ENCODE results near the gene RNU5B-1.

The RNU5B-1 gene

DNA sequence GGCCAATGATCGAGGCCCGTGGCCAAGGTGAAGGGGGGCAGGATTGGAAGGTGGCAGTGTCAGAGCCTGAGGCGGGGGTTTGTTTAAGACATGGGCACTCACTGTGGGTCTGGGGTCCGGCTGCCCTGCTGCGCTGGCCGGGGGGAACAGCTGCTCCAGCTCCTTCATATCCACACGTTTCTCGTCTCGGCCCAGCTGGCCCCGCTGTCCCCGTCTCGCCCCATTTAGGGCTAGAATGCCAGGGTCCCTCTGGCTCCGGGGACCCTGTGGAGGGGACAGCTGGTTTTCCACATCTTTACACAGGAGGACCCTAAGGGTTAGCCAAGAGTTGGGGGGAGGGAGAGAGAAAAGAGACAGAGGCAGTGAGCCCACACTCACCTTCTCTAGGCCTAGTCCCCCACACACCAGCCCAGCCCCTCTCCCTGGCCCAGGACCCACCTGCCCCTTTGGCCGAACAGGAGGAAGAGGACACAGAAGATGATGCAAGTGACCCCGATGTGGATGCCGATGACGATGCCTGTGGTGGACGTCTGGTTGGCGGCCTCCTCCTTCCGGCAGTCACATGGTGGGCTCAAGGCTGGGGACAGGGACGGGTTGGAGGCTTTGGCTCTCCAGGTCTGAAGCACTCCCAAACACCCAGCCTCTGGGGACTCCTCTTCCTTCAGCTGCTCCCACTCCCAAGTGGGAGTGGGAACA lies 25.0 kb downstream of the RNU5B-1 start:
- DNase-seq, result no peak

DNA sequence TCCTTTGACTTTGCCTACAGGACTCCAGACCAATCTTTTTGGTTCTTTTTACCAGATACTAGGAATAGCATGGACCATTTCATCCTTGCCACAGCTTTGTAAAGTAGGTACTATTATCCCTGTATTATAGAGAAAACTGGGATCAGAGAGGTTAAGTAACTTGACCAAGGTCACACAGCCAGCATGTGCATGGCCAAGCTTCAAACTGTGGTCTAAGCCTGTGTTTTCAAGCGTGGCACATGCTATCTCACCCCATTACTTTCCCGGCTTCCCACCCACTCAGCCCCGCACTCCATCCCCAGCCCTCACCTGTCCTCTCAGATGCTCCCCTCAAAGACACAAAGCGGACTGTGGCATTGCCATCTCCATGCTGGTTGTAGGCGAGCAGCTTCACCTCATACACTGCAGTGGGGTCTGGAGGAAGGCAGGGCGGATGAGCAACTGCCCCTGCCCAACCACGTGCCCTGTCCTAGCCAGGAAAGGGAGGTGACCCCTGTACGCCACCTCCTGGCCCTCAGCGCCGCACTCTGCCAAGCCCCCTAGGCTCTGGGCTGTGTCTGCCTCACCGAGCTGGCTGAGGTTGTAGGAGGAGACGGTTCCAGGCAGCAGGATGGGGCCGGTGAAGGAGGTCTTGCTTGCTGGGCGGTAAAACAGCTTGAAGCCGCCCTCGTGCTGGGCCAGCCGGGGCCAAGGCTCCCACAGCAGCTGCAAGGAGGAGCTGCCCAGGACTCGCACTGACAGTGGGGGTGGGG lies 25.7 kb downstream of the RNU5B-1 start:
- no peak for DNase-seq

- DNase-seq, result no peak
Measured at GRCh38 chr15:65330934-65331645, 26.6 kb downstream of the RNU5B-1 start.

- DNase-seq, result no peak
Measured at GRCh38 chr15:65331811-65332210, 27.3 kb downstream of the RNU5B-1 start.

GRCh38 chr15:65332391-65333147 lies 28.1 kb downstream of the RNU5B-1 start:
- DNase-seq, result no peak

DNA sequence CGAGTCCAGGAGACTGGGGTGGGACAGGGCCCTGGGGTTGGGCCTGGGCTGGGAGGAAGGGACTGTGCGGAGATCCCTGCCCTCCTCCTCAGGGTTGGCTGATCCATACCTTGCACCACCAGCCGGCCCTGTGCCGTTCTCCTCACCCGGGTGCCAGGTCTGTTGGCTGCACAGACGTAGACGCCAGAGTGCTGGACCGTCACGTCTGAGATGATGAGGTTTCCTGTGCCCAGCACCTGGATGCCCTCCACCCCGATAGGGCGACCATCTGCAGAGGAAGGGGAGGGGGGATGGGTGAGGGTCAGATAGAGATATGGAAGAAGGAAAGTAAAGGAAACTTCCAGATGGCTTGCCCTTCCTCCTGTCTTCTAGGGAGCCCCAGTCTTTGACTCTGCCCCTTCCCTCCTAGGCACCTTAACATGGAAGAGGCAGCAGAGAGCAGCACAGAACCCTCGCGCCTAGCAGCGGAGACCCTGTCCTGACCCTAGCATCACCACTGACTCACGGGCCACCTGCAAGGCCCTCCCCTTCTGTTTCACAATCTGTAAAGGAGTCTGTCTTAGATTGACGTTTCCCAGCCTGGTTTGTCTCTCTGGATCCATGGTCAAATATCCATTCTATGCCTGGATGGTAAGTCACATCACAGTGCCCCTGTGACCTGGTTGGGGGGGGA lies 28.8 kb downstream of the RNU5B-1 start:
- DNase-seq, result no peak

GRCh38 chr15:65333856-65334255 lies 29.4 kb downstream of the RNU5B-1 start:
- DNase-seq, result no peak

DNA sequence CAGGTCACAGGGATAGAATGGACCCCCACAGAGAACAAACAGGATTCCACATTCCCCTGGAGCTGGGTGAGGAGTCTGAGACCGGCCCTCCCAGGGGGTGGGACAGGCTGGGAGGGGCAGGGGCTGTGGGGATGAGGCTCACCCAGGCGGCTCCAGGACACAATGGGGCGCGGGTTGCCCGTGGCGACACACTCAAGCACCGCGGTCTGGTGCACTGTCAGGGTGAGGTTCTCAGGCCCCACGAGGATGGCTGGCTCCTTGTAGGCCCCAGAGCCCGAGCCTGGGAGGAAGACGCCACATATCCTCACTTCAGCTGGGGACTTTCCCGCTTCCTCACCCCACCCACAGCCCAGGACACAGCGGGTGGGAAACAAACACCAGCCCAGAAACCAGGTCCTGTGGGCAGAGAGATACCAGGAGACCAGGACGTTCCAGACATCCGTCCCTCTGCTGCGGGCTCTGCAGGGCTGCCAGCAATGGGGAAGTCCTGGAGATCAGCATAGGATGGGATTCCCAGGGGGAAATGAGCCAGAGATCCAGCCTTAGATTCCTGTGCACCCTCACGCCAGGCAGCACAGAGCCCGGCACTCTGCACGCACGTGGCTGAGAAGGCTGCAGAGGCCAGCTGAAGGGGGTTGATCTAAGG lies 30.2 kb downstream of the RNU5B-1 start:
- no peak for DNase-seq

DNA sequence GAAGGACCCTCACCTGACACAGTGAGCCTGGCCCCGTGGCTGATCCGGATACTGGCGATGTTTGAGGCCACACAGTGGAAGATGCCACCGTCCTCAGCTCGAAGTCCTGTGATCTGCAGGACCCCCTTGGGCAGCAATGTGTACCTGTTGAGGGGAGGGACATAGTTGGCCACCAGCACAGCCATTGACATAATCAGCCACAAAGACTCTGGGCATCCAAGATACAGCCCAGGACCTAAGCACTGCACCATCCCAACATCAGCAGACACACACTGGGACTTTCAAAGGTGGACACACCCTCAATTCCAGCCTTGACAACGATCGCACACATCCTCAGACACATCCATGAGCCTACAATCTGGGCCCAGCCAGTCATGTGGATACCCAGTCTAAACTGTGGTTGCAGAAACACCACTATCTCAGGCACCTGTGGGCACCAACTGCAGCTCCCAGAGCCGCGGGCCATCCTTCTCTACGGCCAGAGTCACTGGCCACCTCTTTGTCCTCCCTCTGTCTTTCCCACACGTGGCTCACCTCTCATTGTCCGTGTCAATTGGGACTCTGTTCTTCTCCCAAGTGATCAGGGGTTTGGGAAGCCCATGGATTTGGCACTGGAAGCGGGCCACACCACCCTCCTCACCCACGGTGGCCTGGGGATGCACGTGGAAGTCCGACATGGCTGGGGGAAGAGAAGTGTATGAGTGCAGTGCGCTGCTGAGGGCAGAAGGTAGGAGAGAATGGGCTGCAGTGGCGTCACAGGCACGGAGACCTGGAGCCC lies 31.0 kb downstream of the RNU5B-1 start:
- DNase-seq, result no peak

GRCh38 chr15:65336493-65337435 lies 32.3 kb downstream of the RNU5B-1 start:
- DNase-seq, result no peak

- no peak for DNase-seq
Measured at GRCh38 chr15:65337436-65338070, 33.1 kb downstream of the RNU5B-1 start.

GRCh38 chr15:65338366-65338765 lies 33.9 kb downstream of the RNU5B-1 start:
- no peak for DNase-seq

- no peak for DNase-seq
Measured at GRCh38 chr15:65338823-65339222, 34.3 kb downstream of the RNU5B-1 start.

DNA sequence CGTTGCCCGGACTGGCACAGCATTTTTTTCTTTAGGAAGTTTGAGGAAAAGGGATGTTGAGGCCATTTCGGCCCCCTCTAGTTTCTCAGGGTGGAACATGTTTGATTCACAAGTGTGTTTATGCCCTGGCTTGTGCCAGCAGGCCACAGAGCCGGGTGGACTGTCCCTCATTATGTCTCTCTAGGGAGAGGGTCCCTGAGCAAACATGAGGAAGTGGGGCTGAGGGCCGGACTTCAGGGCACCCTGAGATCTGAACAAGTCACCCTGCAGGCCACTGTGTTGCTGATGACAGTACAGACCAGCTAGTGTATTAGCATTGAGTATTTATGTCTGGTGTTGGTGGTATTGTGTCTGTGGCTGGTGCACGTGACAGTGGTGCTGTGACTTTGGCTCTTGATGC lies 34.9 kb downstream of the RNU5B-1 start:
- DNase-seq, result no peak

- no peak for DNase-seq
Measured at GRCh38 chr15:65339920-65340319, 35.4 kb downstream of the RNU5B-1 start.

- DNase-seq, result no peak
Measured at GRCh38 chr15:65342493-65342892, 38.0 kb downstream of the RNU5B-1 start.

DNA sequence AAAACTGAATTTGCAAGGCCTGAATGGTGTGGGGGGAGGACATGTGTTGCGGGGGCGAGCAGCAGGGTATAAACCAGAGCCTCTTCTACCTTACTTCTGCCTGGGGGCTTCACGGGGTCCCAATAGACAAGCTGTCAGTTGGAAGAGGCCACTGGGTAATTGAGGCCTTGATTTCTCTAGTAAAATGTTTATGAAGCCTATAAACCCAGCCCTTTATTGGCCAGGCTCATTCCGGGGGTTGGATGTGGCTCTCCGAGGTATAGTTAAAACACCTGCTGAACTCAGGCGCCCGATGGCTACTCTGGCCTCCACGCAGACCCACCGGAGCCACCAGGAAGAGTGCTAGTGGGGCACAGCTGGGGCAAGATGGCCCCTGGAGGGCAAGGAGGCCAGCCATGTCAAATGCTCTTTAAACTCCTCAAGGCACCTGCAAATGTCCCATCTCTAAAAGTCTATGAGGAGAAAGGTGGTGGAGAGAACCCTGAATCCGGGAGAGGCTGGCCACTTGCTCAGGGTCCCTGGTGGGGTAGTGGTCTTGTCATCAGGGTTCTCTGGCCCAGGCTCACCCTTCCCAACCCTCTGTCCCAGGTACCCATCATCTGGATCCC lies 39.0 kb downstream of the RNU5B-1 start:
- DNase-seq, result no peak

DNA sequence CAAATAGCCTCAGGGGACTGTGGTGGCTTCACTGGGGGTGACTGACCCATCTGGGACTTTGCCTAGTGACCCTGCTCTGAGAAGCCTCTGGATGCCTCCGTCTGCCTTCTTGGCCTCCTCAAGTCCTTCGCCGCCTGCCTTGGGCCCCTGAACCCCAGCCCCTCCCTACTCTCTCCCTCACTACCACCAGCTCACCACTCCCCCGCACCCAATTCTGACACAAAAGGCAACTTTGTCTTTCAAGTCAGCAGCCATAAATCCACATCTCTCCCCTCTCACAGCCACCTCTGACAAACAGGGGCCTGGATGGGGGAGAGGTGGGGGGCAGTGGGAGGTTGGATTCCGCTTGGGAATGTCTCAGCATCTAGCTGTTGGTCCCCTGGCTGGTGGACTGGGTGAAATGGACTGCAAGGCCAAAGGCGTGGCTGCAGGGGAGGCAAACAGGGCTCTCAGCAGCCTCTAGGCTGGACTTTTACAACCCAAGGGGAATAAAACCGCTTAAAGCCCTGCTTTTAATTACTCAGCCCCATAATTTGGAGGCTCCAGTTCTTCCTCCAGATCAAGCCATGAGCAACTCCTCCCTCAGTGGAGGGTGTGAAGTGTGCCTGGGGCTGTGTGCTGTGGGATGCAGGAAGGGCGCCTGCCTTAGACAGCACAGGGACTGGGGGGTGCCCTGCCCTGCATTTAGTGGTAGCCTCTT lies 39.9 kb downstream of the RNU5B-1 start:
- DNase-seq, result no peak

DNA sequence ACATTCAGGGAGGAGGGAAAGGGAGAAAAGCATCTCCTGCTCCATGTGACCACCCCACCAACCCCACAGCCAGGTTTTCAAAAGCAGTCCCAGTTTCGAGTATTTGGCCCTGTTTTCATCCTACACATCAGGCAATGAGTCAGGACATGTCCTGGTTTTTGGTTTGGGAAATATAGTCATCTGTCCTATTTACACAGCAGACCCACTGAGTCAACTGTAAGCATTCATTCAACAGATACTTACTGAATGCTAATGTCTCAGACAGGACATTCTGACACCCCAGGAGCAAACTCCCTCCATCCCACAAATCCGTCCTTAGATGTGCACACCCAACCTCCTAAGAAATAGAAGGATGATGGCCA lies 40.4 kb downstream of the RNU5B-1 start:
- no peak for DNase-seq

All from stimulated activated CD4-positive, alpha-beta T cell treated with anti-CD3 and anti-CD28 coated beads, Interleukin-15, amount 100 ng/mL, for 24 hours (primary cell).